Endothelial cell of umbilical vein (primary cell): ENCODE measurements around the gene THSD7B. TPM values are rescaled to one million over a fixed set of nuclear protein-coding genes. Genes with fewer than 3 reads are reported as not detected.

Experiments used
- BruUV-seq: library from RNA; stranded (reverse); fragments of 400-500 nt; replicated peaks from 2 replicates; lab custom pipeline; 2021; lab: Mats Ljungman, UMichigan
- CTCF ChIA-PET: fragments of 300-600, 350-600 bp; sonication (Branson Sonifier 250); formaldehyde crosslinking; loops from one replicate; lab custom pipeline; 2021; ENCODE audit warnings: antibody characterized with exemption, inconsistent platforms; lab: Charles Lee
- POLR2A ChIA-PET: fragments of 300-600, 350-600 bp; sonication (Branson Sonifier 250); formaldehyde crosslinking; loops from one replicate; lab custom pipeline; 2021; ENCODE audit warnings: antibody characterized with exemption, inconsistent platforms; lab: Charles Lee
- DNase-seq: peaks from one replicate; pipeline ENCODE4 v3.0.0-alpha.2; 2011; ENCODE audit warnings: low read depth, low spot score
- FAIRE-seq: peaks from 2 replicates; lab custom pipeline; 2011; peaks lifted over from hg19 to GRCh38; lab: Jason Lieb, UNC
- H2AFZ ChIP-seq: 2 replicates; pipeline ENCODE4 v1.6.0; 2012; ENCODE audit warnings: low read depth, low read length, control low read depth, inconsistent platforms
- H3K27ac ChIP-seq: 2 replicates; pipeline ENCODE4 v1.5.1; 2011; ENCODE audit warnings: low read depth, mild to moderate bottlenecking, control low read depth, low read length, moderate library complexity; ENCODE audit not compliant: insufficient read depth
- H3K27me3 ChIP-seq, 2 experiments: 2 replicates each; pipeline versions ENCODE4 v1.6.0 to v1.6.1; 2011; ENCODE audit warnings: low read length in 2 of 2, mixed read lengths in 1 of 2; ENCODE audit not compliant: control insufficient read depth in 2 of 2, insufficient read depth in 2 of 2
- H3K36me3 ChIP-seq, 2 experiments: 2 replicates in 1 of 2; 3 replicates in 1 of 2; pipeline ENCODE4 v1.5.1; 2011; ENCODE audit warnings: low read length in 2 of 2, mild to moderate bottlenecking in 1 of 2, moderate library complexity in 1 of 2; ENCODE audit not compliant: control insufficient read depth in 2 of 2, insufficient read depth in 2 of 2; ENCODE audit errors: extremely low read depth in 1 of 2
- H3K4me1 ChIP-seq: 3 replicates; pipeline ENCODE4 v1.5.1; 2011; ENCODE audit warnings: mild to moderate bottlenecking, low read length; ENCODE audit not compliant: control insufficient read depth, insufficient read depth; ENCODE audit errors: extremely low read depth
- H3K4me2 ChIP-seq: 2 replicates; pipeline ENCODE4 v1.6.1; 2011; ENCODE audit warnings: low read length, control low read depth, mixed read lengths; ENCODE audit not compliant: insufficient read depth
- H3K4me3 ChIP-seq, 3 experiments: fragments of 200-600 bp in 1 of 3; sonication (generic), shearing (Covaris generic) in 1 of 3; replicated peaks in 1 of 3; 2 replicates each; pipeline ENCODE4 v1.5.1; 2011 to 2016; ENCODE audit warnings: control low read depth in 3 of 3, low read length in 3 of 3, mild to moderate bottlenecking in 2 of 3, inconsistent platforms in 1 of 3, low read depth in 1 of 3, moderate library complexity in 1 of 3; ENCODE audit not compliant: insufficient read depth in 1 of 3
- H3K79me2 ChIP-seq: 2 replicates; pipeline ENCODE4 v1.6.0; 2012; ENCODE audit warnings: low read length, inconsistent platforms; ENCODE audit not compliant: control insufficient read depth, insufficient read depth
- H3K9ac ChIP-seq: replicated peaks from 2 replicates; pipeline ENCODE3; 2011; ENCODE audit warnings: low read length, control low read depth; ENCODE audit not compliant: insufficient read depth; ENCODE audit errors: extremely low read depth
- H3K9me1 ChIP-seq: replicated peaks from 3 replicates; pipeline ENCODE4 v1.6.0; 2011; ENCODE audit warnings: mild to moderate bottlenecking, low read length; ENCODE audit not compliant: control insufficient read depth, insufficient read depth; ENCODE audit errors: extremely low read depth
- H3K9me3 ChIP-seq: replicated peaks from 2 replicates; pipeline ENCODE4 v1.5.1; 2012; ENCODE audit warnings: low read length, inconsistent platforms; ENCODE audit not compliant: control insufficient read depth, insufficient read depth
- H4K20me1 ChIP-seq: replicated peaks from 2 replicates; pipeline ENCODE3; 2011; ENCODE audit warnings: mild to moderate bottlenecking, low read length; ENCODE audit not compliant: control insufficient read depth, insufficient read depth; ENCODE audit errors: extremely low read depth
- CTCF ChIP-seq, 2 donors: IDR thresholded peaks; 1 replicate in 1 of 2; 2 replicates in 1 of 2; pipeline ENCODE4 v1.5.1; 2011; ENCODE audit warnings: low read length in 2 of 2, mild to moderate bottlenecking in 2 of 2, moderate library complexity in 2 of 2, control low read depth in 1 of 2, inconsistent platforms in 1 of 2, low read depth in 1 of 2; ENCODE audit not compliant: insufficient read depth in 1 of 2; ENCODE audit errors: extremely low read depth in 1 of 2
- EZH2 ChIP-seq: IDR thresholded peaks from 2 replicates; pipeline ENCODE4 v1.6.1; 2012; ENCODE audit warnings: borderline replicate concordance, low read depth, mild to moderate bottlenecking, moderate library complexity, low read length, inconsistent platforms; ENCODE audit not compliant: severe bottlenecking
- FOS ChIP-seq: IDR thresholded peaks from 2 replicates; pipeline ENCODE4 v1.6.1; 2011; ENCODE audit warnings: mild to moderate bottlenecking, low read length, moderate library complexity, borderline replicate concordance; ENCODE audit not compliant: insufficient read depth
- GATA2 ChIP-seq: IDR thresholded peaks from 2 replicates; pipeline ENCODE4 v1.7.0; 2011; ENCODE audit warnings: low read depth, mild to moderate bottlenecking, moderate library complexity, mixed read lengths, low read length; ENCODE audit not compliant: insufficient read length, insufficient read depth
- JUN ChIP-seq: IDR thresholded peaks from 2 replicates; pipeline ENCODE4 v1.6.1; 2011; ENCODE audit warnings: borderline replicate concordance, low read depth; ENCODE audit not compliant: insufficient read length, insufficient read depth
- MAX ChIP-seq: IDR thresholded peaks from 2 replicates; pipeline ENCODE4 v1.6.1; 2011; ENCODE audit not compliant: insufficient read depth, insufficient read length
- MYC ChIP-seq: IDR thresholded peaks from one replicate; pipeline ENCODE4 v1.6.1; 2011; ENCODE audit warnings: mild to moderate bottlenecking, low read depth, low read length
- POLR2A ChIP-seq: IDR thresholded peaks from 2 replicates; pipeline ENCODE4 v1.6.1; 2012; ENCODE audit warnings: low read depth, mild to moderate bottlenecking, control low read depth, low read length
- POLR2AphosphoS5 ChIP-seq: IDR thresholded peaks from 2 replicates; pipeline ENCODE4 v1.6.1; 2012; ENCODE audit warnings: low read depth, mild to moderate bottlenecking, control low read depth, low read length, moderate library complexity; ENCODE audit not compliant: insufficient read depth
- dilution Hi-C: fragments of 300-500 bp; cut with MboI; formaldehyde crosslinking; loops from one replicate; pipeline ENCODE4 v1.15.0; 2019; ENCODE audit warnings: low sequenced_read_pairs; ENCODE audit not compliant: extremely low pct_ligation_motif_present
- intact Hi-C: fragments of 100-400 bp; cut with micrococcal nuclease; formaldehyde crosslinking; loops from one replicate; pipeline ENCODE4 v1.10.0; 2022
- polyA plus RNA-seq, 4 experiments: library from polyadenylated mRNA; depleted of rRNA in 3 of 4; stranded (reverse) in 3 of 4; unstranded in 1 of 4; fragments of >200 nt; gene quantifications; 2 replicates each; pipeline versions ENCODE4 v1.2.1 to v1.2.3, GENCODE V29; 2011 to 2012; ENCODE audit warnings: missing spikeins in 1 of 4
- total RNA-seq: library from RNA; stranded (reverse); gene quantifications from 2 replicates; pipeline ENCODE4 v1.2.3, GENCODE V29; 2021

THSD7B gene
- total and polyA plus RNA-seq, 2 donors (not counting 3 experiments of a cell fraction or from before 2014, with no cell fraction given), result 0.04 TPM; not detected in 1

- CTCF ChIA-PET, result no interaction called here
- no TSS peak for BruUV-seq
- no peak for FAIRE-seq
Observed at GRCh38 chr2:137420744-137421143, 655.4 kb downstream of the THSD7B start.

More at GRCh38 chr2:137420744-137421143, 655.4 kb downstream of the THSD7B start:
- Histone ChIP-seq H2AFZ (no peak overlapping the region), H3K4me1 (no peaks in the 10 kb centered on the region), H3K4me3 (no peak overlapping the region), H3K79me2 (no peaks in the 10 kb centered on the region), H3K27me3 (no peaks in the 10 kb centered on the region), H3K9me1 (no peaks in the 10 kb centered on the region), H3K27ac (no peak overlapping the region), H3K9me3 (no peaks in the 10 kb centered on the region), H4K20me1 (no peaks in the 10 kb centered on the region), H3K36me3 (no peaks in the 10 kb centered on the region), H3K9ac (no peak overlapping the region), H3K4me2 (no peak overlapping the region)
- intact Hi-C loops (no loop called here), dilution Hi-C loops (no loop called here)
- TF ChIP-seq EZH2 (no peak), MYC (no peak), POLR2AphosphoS5 (no peak), MAX (no peak), GATA2 (no peak), POLR2A (no peak), CTCF (IDR thresholded peaks at IDR 0.05; ENCODE audit: extremely low read depth in 1 of 2, insufficient read depth in 1 of 2, low read depth in 1 of 2, low read length in 2 of 2) (no peak), FOS (no peak), JUN (no peak)
- no peak for DNase-seq
- POLR2A ChIA-PET, result no interaction called here
